GM19467 (cell line): Measurements from ENCODE around the gene ATXN3L.

Experiments
- ATAC-seq: cut with Tn5 transposase; IDR thresholded peaks from one replicate; pipeline ENCODE4 v1.9.1; 2021; ENCODE audit warnings: mild to moderate bottlenecking, moderate library complexity; ENCODE audit not compliant: unreplicated experiment

ATXN3L gene

DNA sequence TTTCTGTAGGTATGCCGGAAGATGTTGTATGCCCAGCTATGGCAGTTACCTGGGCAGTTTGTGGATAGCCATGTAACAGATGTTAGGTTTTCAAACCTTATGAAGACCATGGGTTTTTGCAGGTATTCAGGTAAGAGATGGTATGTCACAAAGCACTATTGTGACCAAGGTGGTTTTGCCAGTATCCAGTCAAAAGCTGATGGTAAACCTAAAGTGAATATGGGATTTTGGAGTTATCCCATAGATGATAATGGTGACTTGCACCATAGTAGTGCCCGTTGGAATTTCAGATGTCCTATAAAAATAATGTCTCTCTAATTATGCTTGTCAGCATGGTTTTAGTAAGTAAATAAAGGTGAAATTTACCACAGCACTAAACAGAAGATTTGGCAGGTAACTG is at the start of gene ATXN3L:
ATXN3L (minus strand) TSS at position 101 of the 400 bp plus-strand sequence. CDS start 119 bp downstream, outside the sequence.
- no peak for ATAC-seq

DNA sequence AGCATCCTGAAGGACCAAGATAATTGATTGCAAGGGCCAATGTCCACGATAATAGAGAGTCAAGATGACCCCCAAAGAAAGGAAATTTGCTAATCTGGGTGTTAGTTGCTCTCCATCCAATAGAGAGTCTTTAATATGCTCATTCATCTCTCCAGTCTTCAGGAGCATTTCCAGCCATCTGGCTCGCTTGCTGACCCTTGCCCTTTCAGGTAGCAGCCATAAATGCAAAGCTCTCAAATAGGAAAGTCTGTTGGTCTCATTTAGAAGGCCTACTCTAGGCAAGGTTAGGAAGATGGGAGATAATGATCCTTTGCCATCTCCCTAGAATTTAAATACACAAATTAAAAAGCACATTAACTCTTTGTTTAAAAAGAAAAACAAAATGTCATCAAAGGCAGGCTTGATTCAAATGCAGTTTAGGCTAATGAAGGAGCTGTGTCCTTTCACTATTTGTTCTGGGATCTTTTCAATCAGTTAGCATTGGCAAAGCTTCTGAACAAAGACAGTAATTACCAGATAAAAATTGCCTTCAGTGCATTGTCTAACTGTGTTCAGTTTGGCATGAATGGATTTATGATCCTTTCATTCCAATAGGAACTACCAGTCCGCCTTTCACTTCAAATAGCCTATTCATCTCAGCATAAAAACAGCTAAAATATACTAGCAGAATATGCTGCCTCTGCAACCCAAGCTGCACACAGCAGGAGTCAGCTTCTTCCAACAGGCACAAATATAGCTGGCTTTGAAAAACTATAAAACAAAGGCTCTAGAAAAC is 49.6 kb upstream of the ATXN3L start:
- ATAC-seq: no peak

DNA sequence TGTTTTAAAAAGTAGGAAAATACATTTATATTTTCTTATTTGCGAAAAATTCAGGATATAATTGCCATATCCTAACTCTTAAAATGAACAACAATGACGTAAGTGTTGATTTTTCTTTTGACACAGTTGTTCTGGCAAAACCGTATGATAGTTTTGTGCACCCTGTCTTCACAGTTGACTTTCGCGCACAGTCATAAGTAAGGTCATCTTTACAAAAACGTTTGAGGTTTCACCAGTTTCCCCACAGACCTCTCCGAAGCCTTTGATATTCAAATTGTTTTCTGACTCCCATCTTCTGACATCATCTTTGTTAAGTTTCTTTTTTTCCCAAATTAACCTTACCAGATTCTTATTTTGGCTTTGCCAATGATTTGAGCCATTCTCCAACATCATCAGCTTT is 48.1 kb upstream of the ATXN3L start:
- ATAC-seq: no peak

DNA sequence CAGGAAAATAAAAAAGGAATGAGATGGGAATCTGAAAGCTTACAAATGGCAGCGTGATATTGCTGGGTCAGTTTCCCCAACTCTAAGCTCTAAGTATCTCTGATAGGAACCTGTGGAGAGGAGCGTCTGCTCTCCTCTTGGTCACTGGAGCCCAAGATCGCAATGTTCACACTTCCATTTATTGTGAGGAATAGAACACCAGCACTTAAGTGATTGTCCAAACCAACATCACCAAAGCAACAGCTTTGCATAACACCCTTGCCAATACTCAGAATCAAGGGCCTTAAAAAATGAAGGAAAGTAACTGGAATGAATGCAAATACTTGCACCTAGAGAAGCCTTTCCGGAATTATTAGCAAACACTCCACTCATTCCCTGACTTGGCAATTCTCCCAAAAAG is 46.8 kb upstream of the ATXN3L start:
- no peak for ATAC-seq

DNA sequence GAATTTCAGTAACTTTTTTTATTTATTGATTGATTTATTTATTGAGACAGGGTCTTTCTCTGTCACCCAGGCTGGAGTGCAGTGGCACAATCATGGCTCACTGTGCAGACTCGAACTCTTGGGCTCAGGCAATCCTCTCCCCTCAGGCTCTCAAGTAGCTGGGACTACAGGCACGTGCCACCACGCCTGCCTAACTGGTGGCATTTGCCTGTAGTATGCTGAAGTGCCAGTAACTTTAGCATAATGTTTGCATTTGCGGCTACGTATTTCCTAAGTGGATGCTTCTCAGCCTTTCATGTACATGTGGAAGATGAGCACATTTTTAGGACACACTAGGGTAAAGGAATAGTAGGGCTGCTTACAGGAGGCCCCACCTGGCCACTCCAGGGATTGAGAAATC is 45.3 kb upstream of the ATXN3L start:
- ATAC-seq: no peak

DNA sequence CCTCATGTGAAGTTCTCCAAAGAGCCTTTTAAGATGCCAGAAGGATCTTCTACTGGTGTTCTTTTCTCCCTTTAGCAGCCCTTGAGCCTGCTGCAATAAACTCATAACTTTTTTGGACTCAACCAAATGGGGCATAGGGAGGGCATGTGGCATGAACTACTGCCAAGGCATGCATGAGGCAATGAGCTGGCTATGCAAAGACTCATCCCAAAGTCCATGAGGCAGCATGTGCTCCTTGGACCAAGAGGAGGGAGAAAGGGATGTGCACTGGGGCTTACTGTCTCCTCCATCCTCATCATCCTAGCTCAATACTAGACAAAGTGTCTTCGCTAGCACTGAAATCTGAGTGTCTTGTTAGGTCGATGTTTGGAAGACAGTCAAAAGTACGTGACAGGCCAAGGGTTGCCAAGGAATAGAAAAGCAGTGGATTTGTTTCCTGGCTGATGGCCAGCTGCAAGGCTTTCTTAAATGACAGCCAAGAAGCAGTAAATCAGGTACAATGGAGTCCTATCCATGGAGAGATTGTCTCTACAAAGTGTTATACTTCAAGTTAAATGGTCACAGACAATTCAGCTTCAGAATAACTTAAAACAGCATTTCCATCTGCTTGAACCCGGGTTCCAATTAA is 44.5 kb upstream of the ATXN3L start:
- ATAC-seq: no peak

DNA sequence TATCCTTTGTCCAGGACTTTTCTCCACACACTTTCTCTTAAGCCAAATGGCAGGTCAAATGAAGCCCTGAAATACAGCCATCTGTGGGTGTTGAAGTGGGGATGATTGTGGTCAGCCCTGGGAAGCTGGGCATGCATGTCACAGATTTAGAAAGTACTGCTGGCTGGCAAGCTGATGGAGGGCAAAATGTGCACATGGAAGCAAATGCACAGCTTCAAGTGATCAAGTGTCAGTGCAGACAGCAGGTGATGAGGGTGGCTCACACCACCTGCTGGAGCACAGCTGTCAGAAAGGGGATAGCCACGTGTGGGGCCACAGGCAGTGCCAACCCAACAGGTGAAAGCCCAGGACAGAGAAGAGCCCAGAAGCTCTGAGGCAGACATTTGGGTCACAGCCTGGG is 40.3 kb upstream of the ATXN3L start:
- no peak for ATAC-seq

DNA sequence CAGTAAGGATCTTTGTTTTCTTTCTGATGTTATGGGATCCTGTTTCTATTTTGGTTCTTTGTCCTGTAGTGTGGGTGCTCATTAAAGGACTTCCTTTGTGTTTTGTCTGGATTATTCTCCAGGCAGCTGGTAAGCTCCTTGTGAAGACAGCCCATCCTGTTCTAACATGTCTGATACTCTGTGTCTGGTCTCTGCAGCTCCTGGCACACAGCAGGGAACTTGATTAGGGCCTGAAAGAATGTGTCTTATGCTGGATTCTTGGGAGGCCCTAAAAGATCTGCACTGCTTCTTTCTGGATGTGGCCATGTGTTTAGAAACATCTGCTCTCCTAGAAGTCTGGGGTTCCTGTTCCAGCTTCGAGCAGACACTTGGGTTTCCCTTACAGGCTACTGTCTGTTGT is 38.1 kb upstream of the ATXN3L start:
- ATAC-seq: no peak

DNA sequence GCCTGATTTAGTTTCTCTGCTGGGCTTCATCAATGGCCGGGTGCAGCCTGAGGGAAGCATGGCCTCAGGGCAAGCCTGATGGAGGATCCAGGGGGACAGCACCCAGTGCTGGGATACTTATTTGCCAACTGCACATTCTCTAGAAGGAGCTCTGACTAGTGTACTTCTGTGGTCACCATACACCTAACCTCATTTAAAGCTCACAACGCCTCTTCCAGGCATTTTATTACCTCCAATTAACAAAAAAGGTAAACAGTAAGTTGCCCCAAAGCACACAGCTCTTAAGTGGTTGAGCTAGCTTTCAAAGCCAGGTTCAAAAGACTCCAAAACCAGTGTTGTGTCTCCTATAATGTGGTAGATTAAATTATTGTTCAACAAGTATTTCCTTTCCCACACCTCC is 26.8 kb upstream of the ATXN3L start:
- no peak for ATAC-seq

DNA sequence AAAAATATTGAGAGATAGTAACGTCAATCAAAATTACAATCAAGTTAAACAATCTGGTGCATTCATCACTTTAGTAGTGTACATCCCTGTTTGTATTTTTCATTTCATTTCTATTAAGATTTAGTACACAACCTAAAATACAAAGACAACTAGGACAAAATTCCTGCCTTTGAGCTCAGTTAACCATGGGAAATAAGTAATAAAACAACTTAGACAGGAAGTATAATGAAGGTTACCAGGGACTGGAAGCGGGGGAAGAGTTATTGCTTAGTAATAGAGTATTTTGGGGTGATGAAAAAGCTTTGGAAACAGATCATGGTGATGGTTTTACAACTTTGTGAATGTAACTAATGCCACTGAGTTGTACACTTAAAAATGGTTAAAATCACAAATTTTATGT is 25.6 kb upstream of the ATXN3L start:
- ATAC-seq: no peak

DNA sequence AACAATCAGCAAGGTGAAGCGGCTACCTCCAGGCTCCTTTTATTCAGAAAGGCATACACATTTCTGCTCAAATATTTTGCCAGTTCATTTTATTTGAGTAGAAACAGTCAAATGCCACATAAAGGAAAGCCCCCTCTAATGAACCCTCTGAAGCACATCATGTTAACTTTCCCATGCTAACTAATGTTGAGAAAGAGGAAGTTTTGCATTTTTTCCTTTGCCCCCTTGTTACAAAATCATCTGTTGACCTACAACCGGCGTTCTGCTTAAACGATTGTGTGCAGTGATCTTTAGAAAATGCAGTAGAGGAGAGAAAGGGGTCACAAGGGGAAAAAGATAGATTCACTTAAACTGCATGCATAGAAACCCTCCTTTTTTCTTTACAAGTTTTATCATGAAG is 25.2 kb upstream of the ATXN3L start:
- ATAC-seq: no peak

DNA sequence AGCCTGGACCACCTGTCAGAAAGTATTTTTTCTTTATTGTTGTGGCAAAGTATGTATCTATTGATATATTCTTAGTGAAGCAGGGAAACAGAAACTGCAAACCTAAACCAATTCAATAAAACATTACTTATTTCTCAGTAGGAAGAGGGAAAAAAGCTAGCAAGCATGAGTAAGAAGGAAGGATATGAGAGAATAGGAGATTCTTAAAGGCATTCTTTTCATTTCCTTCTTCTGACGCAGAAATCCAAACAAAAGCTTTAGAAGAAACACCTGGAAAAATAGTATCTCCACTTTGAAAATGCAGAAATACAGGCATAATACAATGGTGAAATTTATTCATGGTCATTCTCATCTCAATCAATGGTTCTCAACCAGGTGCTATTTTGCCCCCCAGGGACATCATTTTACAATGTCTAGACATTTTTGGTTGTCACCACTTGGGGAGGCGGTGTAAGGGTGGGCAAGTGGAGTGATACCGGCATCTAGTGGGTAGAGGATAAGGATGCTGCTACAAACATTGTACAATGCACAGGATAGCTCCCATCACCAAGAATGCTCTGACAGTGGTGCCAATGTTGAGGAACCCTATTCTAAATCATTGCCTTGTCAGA is 21.7 kb upstream of the ATXN3L start:
- ATAC-seq: no peak

DNA sequence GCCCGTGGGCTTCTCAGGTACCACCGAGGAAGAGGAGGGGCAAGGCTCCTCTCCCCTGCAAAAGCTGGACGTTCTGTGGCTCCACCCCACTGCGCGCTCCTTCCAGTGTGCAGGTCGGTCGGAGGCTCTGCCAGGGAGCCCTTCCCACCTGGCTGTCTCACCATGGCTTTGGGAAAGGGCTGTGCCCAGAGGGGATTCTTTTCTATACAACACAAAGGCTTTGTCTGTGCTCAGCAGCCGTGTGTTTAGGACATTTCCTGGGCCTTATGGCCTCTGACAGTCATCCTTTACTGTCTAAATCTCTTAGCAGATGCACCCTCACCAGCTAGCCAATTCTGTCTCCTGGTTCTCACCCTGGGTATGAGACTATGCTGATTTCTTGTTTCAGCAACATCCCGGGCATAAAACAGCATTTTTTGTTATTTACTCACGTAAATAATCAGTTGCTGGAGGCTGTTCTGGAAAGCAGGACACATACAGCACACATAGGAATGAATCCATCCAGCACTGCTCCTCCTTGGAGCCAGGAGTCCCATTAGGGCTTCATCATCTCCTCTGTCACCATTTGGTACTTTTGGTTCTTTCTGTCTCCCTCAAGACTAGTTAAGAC is 20.4 kb upstream of the ATXN3L start:
- no peak for ATAC-seq

DNA sequence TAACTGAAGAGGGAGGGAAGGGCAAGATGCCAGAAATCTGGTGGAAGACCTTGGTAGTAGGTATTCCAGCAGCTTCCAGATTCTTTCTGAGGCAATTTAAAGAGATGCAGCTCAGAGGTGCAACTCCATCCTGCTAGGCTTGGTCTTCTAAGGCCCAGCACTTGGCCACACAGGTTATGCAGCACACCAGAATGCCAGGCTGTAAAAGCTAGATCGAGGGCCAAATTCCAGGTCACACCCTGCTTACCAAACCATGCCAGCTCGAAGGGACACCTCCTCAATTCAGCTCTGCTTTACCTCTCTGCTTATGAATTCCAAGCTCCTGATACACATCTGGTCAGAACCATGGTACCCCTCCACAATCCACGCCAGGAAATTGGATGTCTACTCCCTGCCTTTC is 19.8 kb upstream of the ATXN3L start:
- no peak for ATAC-seq

DNA sequence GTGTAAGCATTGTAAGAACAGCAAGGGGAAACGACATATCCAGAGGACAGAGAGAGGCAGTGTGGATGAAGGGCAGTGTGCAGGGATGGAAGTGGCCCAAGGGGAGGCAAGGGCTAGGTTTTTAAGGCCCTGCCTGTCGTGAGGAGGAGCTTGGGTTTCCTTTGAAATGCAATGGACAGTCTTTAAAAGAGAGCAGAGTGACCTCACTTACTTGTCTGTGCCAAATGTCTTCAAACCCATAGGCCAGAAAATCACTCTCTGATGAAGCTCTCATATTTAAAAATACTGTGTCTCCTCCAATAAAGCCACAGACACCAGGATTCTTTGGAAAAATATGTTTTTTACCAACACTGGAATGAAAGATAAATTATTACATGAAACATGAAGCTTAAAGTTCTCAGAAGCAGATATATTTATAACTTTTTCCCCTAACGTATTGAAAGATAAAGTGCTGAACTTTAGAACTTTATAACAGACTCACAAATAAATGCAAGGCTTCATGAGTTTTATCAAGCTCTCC is 19.2 kb upstream of the ATXN3L start:
- no peak for ATAC-seq

DNA sequence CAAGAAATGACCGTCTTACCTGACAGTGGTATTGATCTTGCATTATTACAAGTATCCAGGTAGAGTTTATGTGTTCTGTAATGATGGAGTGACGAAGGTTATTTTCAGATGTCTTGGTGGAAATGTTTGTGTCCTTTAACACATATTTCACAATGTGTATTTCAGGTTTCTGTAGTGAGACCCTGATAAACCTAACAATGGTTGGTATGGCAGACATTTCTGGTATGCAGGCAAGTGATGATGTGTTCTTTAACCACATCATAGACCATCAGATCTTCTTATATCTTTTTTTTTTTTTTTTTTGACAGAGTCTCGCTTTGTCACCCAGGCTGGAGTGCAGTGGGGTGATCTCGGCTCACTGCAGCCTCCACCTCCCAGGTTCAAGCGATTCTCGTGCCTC is 14.6 kb upstream of the ATXN3L start:
- no peak for ATAC-seq

DNA sequence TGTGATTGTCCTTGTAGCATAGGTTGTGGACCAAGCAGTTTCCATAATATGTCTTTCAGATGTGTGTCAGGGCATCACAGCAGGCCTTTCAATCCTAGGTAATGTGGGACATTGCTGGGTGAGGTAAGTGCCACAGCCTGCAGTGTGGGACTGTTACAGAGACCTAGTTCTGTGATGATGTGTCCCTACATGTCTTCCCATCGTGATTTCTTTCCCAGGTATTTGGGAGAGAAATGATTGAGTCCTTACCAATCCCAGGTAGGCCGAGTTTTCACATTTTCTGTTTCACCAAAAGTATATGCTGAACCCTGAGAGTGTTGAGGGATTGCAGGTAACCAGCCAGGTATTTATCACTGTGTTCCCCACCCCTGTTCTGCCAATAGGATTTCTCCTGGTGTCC is 10.6 kb upstream of the ATXN3L start:
- no peak for ATAC-seq

DNA sequence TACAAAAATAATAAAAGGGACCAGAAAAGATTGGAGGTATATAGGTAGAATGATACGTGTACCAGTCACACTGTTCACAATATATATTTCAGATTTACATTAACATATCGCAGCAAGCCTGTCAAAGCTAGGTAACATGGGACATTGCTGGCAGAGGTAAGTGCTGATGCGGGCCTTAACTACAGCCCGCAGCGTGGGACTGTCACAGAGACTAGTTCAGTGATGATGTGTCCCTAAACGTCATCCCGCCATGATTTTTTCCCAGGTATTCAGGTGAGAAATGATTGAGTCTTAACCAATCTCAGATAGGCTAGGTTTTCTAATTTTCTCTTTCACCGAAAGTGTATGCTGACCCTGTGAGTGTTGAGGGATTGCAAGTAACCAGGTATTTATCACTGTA is 7.8 kb upstream of the ATXN3L start:
- no peak for ATAC-seq

DNA sequence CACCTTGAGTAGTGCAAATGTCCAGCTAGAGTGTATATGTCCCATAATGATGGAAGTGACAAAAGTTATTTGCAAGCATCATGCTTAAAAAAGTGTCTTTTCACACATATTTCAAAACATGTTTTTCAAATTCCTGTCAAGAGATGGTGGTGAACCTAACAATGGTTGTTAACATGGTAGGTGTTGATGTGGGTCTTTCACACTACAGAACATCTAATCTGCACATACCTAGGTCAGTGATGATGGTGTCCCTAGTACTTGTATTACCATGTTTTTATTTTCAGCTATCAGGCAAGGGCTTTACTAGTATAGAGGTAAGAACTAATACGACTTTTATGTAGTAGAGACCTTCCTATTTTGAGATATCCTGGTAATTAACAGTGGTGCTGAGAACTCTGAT is 3.4 kb upstream of the ATXN3L start:
- no peak for ATAC-seq

DNA sequence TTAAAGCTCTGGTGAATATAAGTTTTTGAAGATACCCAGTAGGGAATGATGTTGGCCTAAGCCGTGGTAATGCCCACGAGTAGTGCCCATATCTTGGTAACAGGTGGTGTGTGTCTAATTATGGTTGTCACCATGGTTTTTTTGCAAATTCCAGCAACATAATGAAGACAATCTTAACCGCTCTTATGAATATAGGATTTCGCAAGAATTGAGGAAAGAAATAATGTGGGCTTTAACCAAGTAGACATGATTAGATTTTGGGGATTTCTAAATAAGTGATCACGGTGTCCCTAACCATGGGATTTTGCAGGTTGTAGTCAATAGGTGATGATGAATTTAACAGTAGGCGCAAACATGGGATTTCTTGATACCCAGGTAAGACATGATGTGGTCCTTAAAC is 2.5 kb downstream of the ATXN3L start:
- no peak for ATAC-seq

DNA sequence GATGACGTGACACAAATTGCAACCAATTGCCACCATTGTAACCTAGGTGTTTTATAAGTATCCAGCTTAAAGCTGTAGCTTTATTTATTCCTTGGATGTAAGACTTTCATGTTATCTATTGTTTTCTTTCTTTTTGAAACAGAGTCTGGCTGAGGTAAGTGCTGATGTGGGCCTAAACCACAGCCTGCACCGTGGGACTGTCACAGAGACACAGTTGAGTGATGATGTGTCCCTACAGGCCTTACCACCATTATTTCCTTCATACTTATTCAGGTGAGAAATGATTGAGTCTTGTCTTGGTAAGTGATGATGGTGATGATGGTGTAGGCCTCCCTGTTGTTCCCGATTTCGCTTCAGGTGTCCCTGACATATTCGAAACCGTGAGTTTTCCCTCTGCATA is 8.3 kb downstream of the ATXN3L start:
- no peak for ATAC-seq

DNA sequence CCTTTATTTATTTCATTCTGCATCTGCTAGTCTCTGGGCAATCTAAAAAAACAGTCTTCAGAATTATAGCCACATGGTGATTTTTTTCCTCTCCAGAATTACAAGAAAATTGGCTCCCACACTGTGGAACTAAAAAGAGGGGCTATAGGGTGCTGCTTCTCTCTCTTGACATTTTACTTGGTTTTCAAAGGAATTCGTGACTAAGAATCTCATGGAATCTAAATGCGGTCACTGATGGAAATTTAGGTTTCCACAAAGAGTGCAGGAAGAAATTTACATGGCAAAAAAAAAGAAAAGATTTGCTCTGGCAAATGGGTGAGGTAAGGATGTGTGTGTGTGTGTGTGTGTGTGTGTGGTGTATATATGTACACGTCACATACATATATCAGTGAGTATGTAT is 10.2 kb downstream of the ATXN3L start:
- ATAC-seq: no peak
